Measurements from ENCODE around the gene IGFL1.
"Not testable (repeated sequence)": the region's sequence is repeated elsewhere in the genome, so short reads cannot be mapped to it uniquely, and the experiment has no call there.

IGFL1 gene

GRCh38 chr19:46229442-46229841, at the start of gene IGFL1:
Gene IGFL1 (plus strand): TSS chr19:46229742. CDS start chr19:46229775, 33 bp downstream.
- DNase-seq (ENCODE audit: low spot score), result no peak

GRCh38 chr19:46180701-46181387, 48.7 kb upstream of the IGFL1 start:
- no peak for DNase-seq (ENCODE audit: low spot score)

GRCh38 chr19:46181388-46181779, 48.2 kb upstream of the IGFL1 start:
- no peak for DNase-seq (ENCODE audit: low spot score)

GRCh38 chr19:46182476-46182875, 47.1 kb upstream of the IGFL1 start:
- no peak for DNase-seq (ENCODE audit: low spot score)

GRCh38 chr19:46184775-46185710, 44.5 kb upstream of the IGFL1 start:
- DNase-seq (ENCODE audit: low spot score), result not testable (repeated sequence)

- DNase-seq (ENCODE audit: low spot score), result no peak
Observed at GRCh38 chr19:46186101-46186716, 43.3 kb upstream of the IGFL1 start.

- DNase-seq (ENCODE audit: low spot score), result no peak
Observed at GRCh38 chr19:46186717-46187101, 42.8 kb upstream of the IGFL1 start.

GRCh38 chr19:46189971-46190888, 39.3 kb upstream of the IGFL1 start:
- DNase-seq (ENCODE audit: low spot score), result no peak

GRCh38 chr19:46191356-46191755, 38.2 kb upstream of the IGFL1 start:
- DNase-seq (ENCODE audit: low spot score), result no peak

- DNase-seq (ENCODE audit: low spot score), result no peak
Observed at GRCh38 chr19:46191972-46192371, 37.6 kb upstream of the IGFL1 start.

GRCh38 chr19:46192626-46192991, 36.9 kb upstream of the IGFL1 start:
- DNase-seq (ENCODE audit: low spot score), result not testable (repeated sequence)

- DNase-seq (ENCODE audit: low spot score), result peak; percentile 71
Observed at GRCh38 chr19:46192992-46193650, 36.4 kb upstream of the IGFL1 start.

- DNase-seq (ENCODE audit: low spot score), result no peak
Observed at GRCh38 chr19:46193678-46194077, 35.9 kb upstream of the IGFL1 start.

- DNase-seq (ENCODE audit: low spot score), result no peak
Observed at GRCh38 chr19:46195104-46195503, 34.4 kb upstream of the IGFL1 start.

- DNase-seq (ENCODE audit: low spot score), result not testable (repeated sequence)
Observed at GRCh38 chr19:46195919-46196318, 33.6 kb upstream of the IGFL1 start.

- DNase-seq (ENCODE audit: low spot score), result no peak
Observed at GRCh38 chr19:46196410-46197124, 33.0 kb upstream of the IGFL1 start.

- no peak for DNase-seq (ENCODE audit: low spot score)
Observed at GRCh38 chr19:46197314-46198070, 32.0 kb upstream of the IGFL1 start.

GRCh38 chr19:46198756-46199155, 30.8 kb upstream of the IGFL1 start:
- DNase-seq (ENCODE audit: low spot score), result no peak

GRCh38 chr19:46201454-46202310, 27.9 kb upstream of the IGFL1 start:
- no peak for DNase-seq (ENCODE audit: low spot score)
